Endothelial cell (in vitro differentiated cells): ENCODE measurements around the gene HDAC8. TPM values are rescaled to one million over a fixed set of nuclear protein-coding genes. Genes with fewer than 3 reads are reported as not detected.
"Not testable (repeated sequence)": the region's sequence is repeated elsewhere in the genome, so short reads cannot be mapped to it uniquely, and the experiment has no call there.

Source experiments
- DNase-seq: peaks from one replicate; pipeline ENCODE4 v3.0.0; 2021; ENCODE audit warnings: low spot score
- H3K27ac Mint-ChIP-seq: one replicate; pipeline ENCODE4 v1.8.0; 2021; ENCODE audit warnings: mixed read lengths, inconsistent platforms; ENCODE audit not compliant: unreplicated experiment
- H3K27me3 Mint-ChIP-seq: one replicate; pipeline ENCODE4 v1.8.0; 2021; ENCODE audit warnings: mild to moderate bottlenecking, moderate library complexity, mixed read lengths, inconsistent platforms; ENCODE audit not compliant: unreplicated experiment
- H3K36me3 Mint-ChIP-seq: one replicate; pipeline ENCODE4 v1.8.0; 2021; ENCODE audit warnings: mild to moderate bottlenecking, low read depth, mixed read lengths, inconsistent platforms; ENCODE audit not compliant: unreplicated experiment
- H3K4me1 Mint-ChIP-seq: one replicate; pipeline ENCODE4 v1.8.0; 2021; ENCODE audit warnings: mild to moderate bottlenecking, mixed read lengths, inconsistent platforms; ENCODE audit not compliant: unreplicated experiment
- H3K4me3 Mint-ChIP-seq: one replicate; pipeline ENCODE4 v1.8.0; 2021; ENCODE audit warnings: mild to moderate bottlenecking, mixed read lengths, inconsistent platforms; ENCODE audit not compliant: unreplicated experiment
- H3K9me3 Mint-ChIP-seq: one replicate; pipeline ENCODE4 v1.8.0; 2021; ENCODE audit warnings: mixed read lengths, inconsistent platforms; ENCODE audit not compliant: unreplicated experiment
- total RNA-seq: library from RNA; stranded (reverse); fragmentation: NEBNext Ultra II Directional; extraction: Animal tissue kit (Norgen Biotek cat#: 25700); gene quantifications from one replicate; pipeline ENCODE4 v1.2.1, GENCODE V29; 2021; ENCODE audit not compliant: unreplicated experiment
- TF ChIP-seq, protein P1 (sequence below): fragments of 200-600 bp; sonication (generic); IDR thresholded peaks from one replicate; pipeline ENCODE4 v1.5.0; 2021; ENCODE audit warnings: antibody characterized with exemption; ENCODE audit not compliant: unreplicated experiment

The HDAC8 gene
- total RNA-seq, 1 donor from 2014 or later: 29.4 TPM

DNA sequence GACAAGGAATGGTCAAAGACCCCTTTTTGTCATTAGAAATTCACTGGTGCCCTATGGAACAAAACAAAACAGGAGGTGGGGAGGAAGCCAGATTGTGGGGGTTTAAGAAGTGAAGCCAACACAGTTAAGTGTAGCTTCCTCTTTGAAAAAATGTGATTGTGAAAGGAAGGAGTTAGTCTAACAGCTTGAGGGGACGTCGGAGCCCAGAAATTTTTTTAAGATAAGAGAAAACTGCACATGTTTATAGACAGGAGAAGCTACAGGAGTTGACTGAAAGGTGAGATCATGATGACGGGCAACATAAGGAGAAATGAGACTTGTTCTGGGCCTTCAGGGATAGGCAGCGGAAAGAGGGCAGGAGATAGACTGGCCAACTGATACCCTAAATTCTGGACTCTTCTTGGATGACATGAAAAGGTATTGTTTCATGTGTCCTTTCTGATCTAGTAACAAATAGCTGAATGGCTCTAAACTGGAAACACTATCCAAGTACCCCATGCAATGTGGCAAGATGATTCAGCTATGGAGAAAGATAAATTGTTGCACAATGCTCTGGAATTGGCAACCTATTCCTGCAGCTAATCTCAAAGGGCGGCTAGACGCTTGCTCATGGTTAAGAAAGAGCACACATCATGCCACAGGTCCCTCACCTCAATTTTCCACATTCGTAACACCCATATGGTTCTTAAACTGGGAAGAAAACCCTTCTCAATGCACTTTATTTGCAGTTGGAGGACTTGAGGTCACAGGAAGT, 3.7 kb upstream of the HDAC8 start:
- Mint-ChIP-seq H3K36me3 (peaks cover 6% of the 10 kb centered on the region), H3K27ac (no peak overlapping the region), H3K27me3 (peaks cover 2% of the 10 kb centered on the region), H3K4me3 (no peak overlapping the region), H3K9me3 (no peaks in the 10 kb centered on the region), H3K4me1 (peaks cover 10% of the 10 kb centered on the region)
- TF ChIP-seq, protein P1, sequence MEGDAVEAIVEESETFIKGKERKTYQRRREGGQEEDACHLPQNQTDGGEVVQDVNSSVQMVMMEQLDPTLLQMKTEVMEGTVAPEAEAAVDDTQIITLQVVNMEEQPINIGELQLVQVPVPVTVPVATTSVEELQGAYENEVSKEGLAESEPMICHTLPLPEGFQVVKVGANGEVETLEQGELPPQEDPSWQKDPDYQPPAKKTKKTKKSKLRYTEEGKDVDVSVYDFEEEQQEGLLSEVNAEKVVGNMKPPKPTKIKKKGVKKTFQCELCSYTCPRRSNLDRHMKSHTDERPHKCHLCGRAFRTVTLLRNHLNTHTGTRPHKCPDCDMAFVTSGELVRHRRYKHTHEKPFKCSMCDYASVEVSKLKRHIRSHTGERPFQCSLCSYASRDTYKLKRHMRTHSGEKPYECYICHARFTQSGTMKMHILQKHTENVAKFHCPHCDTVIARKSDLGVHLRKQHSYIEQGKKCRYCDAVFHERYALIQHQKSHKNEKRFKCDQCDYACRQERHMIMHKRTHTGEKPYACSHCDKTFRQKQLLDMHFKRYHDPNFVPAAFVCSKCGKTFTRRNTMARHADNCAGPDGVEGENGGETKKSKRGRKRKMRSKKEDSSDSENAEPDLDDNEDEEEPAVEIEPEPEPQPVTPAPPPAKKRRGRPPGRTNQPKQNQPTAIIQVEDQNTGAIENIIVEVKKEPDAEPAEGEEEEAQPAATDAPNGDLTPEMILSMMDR: no peak
- DNase-seq: no peak

DNA sequence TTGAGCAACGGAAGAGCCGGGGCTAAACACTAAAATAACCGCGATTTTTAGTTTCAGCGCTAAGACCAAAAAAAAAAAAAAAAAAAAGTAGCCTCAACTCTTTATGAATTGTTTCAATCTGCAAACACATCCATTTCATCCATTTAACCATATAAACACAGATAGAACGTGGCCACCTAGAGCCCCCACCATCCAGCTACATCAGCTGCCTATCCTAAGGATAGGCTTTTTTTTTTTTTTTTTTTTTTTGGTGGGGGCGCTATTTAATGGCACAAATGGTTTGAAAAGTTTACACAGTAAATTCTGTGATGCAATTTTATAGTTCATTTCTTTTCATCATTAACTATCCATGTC, 492 bp upstream of the HDAC8 start:
- Mint-ChIP-seq H3K4me3 (peak overlapping the region; percentile 96), H3K4me1 (peaks cover 10% of the 10 kb centered on the region), H3K27ac (no peak overlapping the region), H3K27me3 (peaks cover 2% of the 10 kb centered on the region), H3K9me3 (no peaks in the 10 kb centered on the region), H3K36me3 (peaks cover 6% of the 10 kb centered on the region)
- DNase-seq: no peak
- TF ChIP-seq, protein P1: no peak

DNA sequence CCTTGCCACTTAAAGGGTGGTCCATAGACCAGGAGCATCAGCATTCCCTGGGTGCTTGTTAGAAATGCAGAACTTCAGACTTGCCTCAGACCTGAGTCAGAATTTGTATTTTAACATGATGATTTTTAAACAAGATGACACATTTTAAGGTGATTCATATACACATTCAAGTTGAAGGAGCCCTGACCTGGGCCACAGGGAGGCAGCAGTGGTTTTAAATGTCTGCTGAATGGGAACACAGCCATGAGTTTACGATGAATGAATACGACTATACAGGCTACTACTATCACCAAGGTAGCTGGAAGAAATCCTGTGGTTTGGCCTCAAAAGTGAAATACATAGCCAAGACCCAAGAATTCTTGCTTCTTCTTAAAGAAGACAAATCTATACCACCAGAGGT, 2.9 kb downstream of the HDAC8 start:
- H3K4me1 Mint-ChIP-seq: peaks cover 3% of the 10 kb centered on the region
- no peak overlapping the region for H3K27ac Mint-ChIP-seq
- TF ChIP-seq, protein P1: no peak
- no peak for DNase-seq
- no peak overlapping the region for H3K4me3 Mint-ChIP-seq
- peaks cover 3% of the 10 kb centered on the region for H3K36me3 Mint-ChIP-seq
- H3K27me3 Mint-ChIP-seq: peaks cover under 1% of the 10 kb centered on the region
- H3K9me3 Mint-ChIP-seq: no peaks in the 10 kb centered on the region

DNA sequence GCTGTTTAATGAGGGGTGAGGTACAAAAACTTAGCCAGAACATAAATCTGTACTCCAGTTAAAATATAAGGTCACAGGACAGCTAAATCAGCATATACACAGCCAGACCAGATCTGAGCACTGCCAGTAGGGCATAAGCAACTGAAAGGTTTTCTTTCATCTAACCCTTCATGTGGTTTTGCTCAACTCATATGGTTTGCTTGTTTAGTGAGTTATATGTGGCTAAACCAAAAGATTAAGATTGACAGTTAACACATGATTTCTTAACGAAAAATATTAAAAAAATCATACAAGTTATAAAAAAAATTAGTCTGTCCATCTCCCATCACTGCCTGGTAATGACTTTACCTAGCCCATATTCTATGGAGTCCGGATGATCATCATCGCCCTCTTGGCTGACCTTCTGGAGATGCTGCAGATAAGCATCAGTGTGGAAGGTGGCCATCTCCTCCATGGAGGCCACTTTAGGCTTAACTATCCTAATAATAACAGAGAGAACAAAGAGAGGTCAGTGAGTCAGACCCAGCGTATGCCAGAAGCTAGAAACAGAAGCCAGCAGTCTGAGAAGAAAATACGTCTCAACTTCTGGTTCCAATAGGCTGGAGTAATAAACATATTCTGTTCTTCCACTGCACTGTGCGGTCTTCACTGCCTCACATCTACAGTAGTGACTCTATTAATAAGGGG, 4.1 kb downstream of the HDAC8 start:
- Mint-ChIP-seq H3K27me3 (no peaks in the 10 kb centered on the region), H3K9me3 (no peaks in the 10 kb centered on the region), H3K36me3 (peaks cover 3% of the 10 kb centered on the region), H3K4me3 (peak overlapping the region; percentile 49), H3K4me1 (peaks cover 3% of the 10 kb centered on the region), H3K27ac (no peak overlapping the region)
- no peak for DNase-seq
- TF ChIP-seq, protein P1: no peak

DNA sequence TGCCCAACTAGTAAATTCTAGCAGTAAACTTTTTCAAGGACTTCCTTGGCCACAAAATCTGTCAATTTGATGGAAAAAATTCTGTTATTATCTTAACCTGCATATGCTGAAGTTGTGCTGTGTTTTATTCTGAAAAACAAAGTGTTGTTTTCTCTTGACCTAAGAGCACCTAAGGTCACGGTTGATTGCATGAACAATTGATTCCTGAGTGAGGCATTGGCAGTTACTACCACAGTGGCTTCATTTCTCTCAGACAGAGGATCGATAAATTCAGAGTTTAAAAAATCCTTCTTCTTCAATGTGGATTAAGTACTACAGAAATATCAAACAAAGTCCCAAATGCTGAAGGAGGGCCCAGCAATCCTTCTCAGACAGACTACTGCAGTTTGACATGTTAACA, 6.2 kb downstream of the HDAC8 start:
- H3K9me3 Mint-ChIP-seq: no peaks in the 10 kb centered on the region
- H3K27me3 Mint-ChIP-seq: no peaks in the 10 kb centered on the region
- H3K4me3 Mint-ChIP-seq: no peak overlapping the region
- no peaks in the 10 kb centered on the region for H3K4me1 Mint-ChIP-seq
- no peak overlapping the region for H3K27ac Mint-ChIP-seq
- DNase-seq: no peak
- TF ChIP-seq, protein P1: no peak
- peaks cover 3% of the 10 kb centered on the region for H3K36me3 Mint-ChIP-seq

DNA sequence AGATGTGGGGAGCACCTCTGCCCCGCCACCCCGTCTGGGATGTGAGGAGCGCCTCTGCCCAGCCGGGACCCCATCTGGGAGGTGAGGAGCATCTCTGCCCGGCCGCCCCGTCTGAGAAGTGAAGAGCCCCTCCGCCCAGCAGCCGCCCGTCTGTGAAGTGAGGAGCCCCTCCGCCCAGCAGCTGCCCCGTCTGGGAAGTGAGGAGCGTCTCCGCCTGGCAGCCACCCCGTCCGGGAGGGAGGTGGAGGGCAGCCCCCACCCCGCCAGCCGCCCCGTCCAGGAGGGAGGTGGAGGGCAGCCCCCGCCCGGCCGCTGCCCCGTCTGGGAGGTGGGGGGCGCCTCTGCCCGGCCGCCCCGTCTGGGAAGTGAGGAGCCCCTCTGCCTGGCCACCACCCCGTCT, 13.0 kb downstream of the HDAC8 start:
- H3K36me3 Mint-ChIP-seq, H3K4me3 Mint-ChIP-seq: not testable (repeated sequence)

More for the DNA sequence above, 13.0 kb downstream of the HDAC8 start:
- DNase-seq, H3K27me3 Mint-ChIP-seq, H3K27ac Mint-ChIP-seq, H3K4me1 Mint-ChIP-seq, H3K9me3 Mint-ChIP-seq: not testable (repeated sequence)
